Hepatocyte (in vitro differentiated cells): Measurements from ENCODE around the gene PMEPA1.

Source experiments
- CTCF ChIP-seq: fragments of 200-600 bp; sonication (generic); IDR thresholded peaks from 2 replicates; pipeline ENCODE4 v1.5.1; 2016; ENCODE audit warnings: antibody characterized with exemption, mild to moderate bottlenecking; ENCODE audit not compliant: poor library complexity
- EZH2 ChIP-seq: fragments of 200-600 bp; sonication (generic); IDR thresholded peaks from 2 replicates; pipeline ENCODE4 v1.6.1; 2016; ENCODE audit warnings: antibody characterized with exemption, mild to moderate bottlenecking, borderline replicate concordance
- EZH2phosphoT487 ChIP-seq: fragments of 200-600 bp; sonication (generic); IDR thresholded peaks from one replicate; pipeline ENCODE4 v1.6.1; 2018; ENCODE audit warnings: antibody characterized with exemption, mild to moderate bottlenecking, low read depth, moderate library complexity; ENCODE audit not compliant: unreplicated experiment, severe bottlenecking

- no peak for TF ChIP-seq CTCF
- TF ChIP-seq EZH2phosphoT487: no peak
- TF ChIP-seq EZH2: no peak
Measured at GRCh38 chr20:57619051-57619831, 90.6 kb downstream of the PMEPA1 start.
